IMR-90 (cell line): ENCODE results near the gene MYRFL. TPM values are rescaled to one million over a fixed set of nuclear protein-coding genes. Genes with fewer than 3 reads are reported as not detected.

Source experiments
- ATAC-seq: fragments of 200-7000 bp; cut with Tn5 transposase; 2 replicates; pipeline ENCODE4 v1.9.1; 2020; ENCODE audit warnings: low read depth, mild to moderate bottlenecking, moderate library complexity
- BruUV-seq: library from RNA; stranded (reverse); fragments of 400-500 nt; replicated peaks from 2 replicates; lab custom pipeline; 2021; lab: Mats Ljungman, UMichigan
- CTCF ChIA-PET: fragments of 300-600 bp; formaldehyde crosslinking; extraction: SDS; loops from one replicate; lab custom pipeline; 2021; ENCODE audit warnings: antibody characterized with exemption; lab: Yijun Ruan, JAX
- POLR2A ChIA-PET: fragments of 300-600 bp; sonication (Branson Sonifier 250); formaldehyde crosslinking; loops from one replicate; lab custom pipeline; 2022; ENCODE audit warnings: antibody characterized with exemption; ENCODE audit not compliant: unreplicated experiment; lab: Charles Lee
- DNase-seq: peaks from one replicate; pipeline ENCODE4 v3.0.0; 2013
- H2AFZ ChIP-seq: replicated peaks from 2 replicates; pipeline ENCODE3; 2013; ENCODE audit warnings: low read length, mild to moderate bottlenecking; ENCODE audit not compliant: poor library complexity
- H2AK5ac ChIP-seq: 2 replicates; pipeline ENCODE4 v1.6.1; 2013; ENCODE audit warnings: low read depth, low read length, inconsistent platforms
- H2AK9ac ChIP-seq: replicated peaks from 2 replicates; pipeline ENCODE3; 2013; ENCODE audit warnings: mild to moderate bottlenecking, low read depth, low read length, moderate library complexity; ENCODE audit not compliant: poor library complexity
- H2BK120ac ChIP-seq: 2 replicates; pipeline ENCODE4 v1.6.1; 2013; ENCODE audit warnings: low read depth, low read length, inconsistent platforms
- H2BK15ac ChIP-seq: 3 replicates; pipeline ENCODE4 v1.6.1; 2013; ENCODE audit warnings: low read depth, low read length, inconsistent platforms
- H2BK20ac ChIP-seq: 2 replicates; pipeline ENCODE4 v1.6.1; 2013; ENCODE audit warnings: low read depth, mild to moderate bottlenecking, inconsistent platforms, low read length, moderate library complexity
- H2BK5ac ChIP-seq: 2 replicates; pipeline ENCODE4 v1.6.1; 2013; ENCODE audit warnings: mild to moderate bottlenecking, low read depth, low read length, inconsistent platforms; ENCODE audit not compliant: poor library complexity, severe bottlenecking
- H3K14ac ChIP-seq: replicated peaks from 2 replicates; pipeline ENCODE4 v1.6.1; 2013; ENCODE audit warnings: low read depth, low read length, inconsistent platforms
- H3K18ac ChIP-seq: 2 replicates; pipeline ENCODE4 v1.6.1; 2013; ENCODE audit warnings: low read depth, low read length, control low read depth
- H3K23ac ChIP-seq: 2 replicates; pipeline ENCODE4 v1.6.1; 2013; ENCODE audit warnings: low read depth, low read length, inconsistent platforms
- H3K27ac ChIP-seq: 2 replicates; pipeline ENCODE4 v1.5.1; 2013; ENCODE audit warnings: mild to moderate bottlenecking, control low read depth, low read length; ENCODE audit not compliant: insufficient read depth
- H3K27me3 ChIP-seq: 2 replicates; pipeline ENCODE4 v1.6.1; 2013; ENCODE audit warnings: low read length; ENCODE audit not compliant: control insufficient read depth, insufficient read depth
- H3K36me3 ChIP-seq: 2 replicates; pipeline ENCODE4 v1.6.1; 2013; ENCODE audit warnings: low read length, mixed read lengths; ENCODE audit not compliant: control insufficient read depth, insufficient read depth
- H3K4ac ChIP-seq: 2 replicates; pipeline ENCODE4 v1.6.1; 2013; ENCODE audit warnings: low read depth, low read length, inconsistent platforms
- H3K4me1 ChIP-seq: 2 replicates; pipeline ENCODE4 v1.6.1; 2013; ENCODE audit warnings: low read length, mixed read lengths; ENCODE audit not compliant: control insufficient read depth, insufficient read depth
- H3K4me2 ChIP-seq: 2 replicates; pipeline ENCODE4 v1.6.1; 2013; ENCODE audit warnings: low read depth, mild to moderate bottlenecking, control low read depth, low read length, moderate library complexity
- H3K4me3 ChIP-seq: 2 replicates; pipeline ENCODE4 v1.5.1; 2013; ENCODE audit warnings: low read depth, mild to moderate bottlenecking, control low read depth, low read length, moderate library complexity; ENCODE audit not compliant: insufficient read depth
- H3K56ac ChIP-seq: 2 replicates; pipeline ENCODE4 v1.6.1; 2013; ENCODE audit warnings: low read length, inconsistent platforms; ENCODE audit not compliant: insufficient read depth; ENCODE audit errors: extremely low read depth
- H3K79me1 ChIP-seq, 2 experiments: 2 replicates each; pipeline ENCODE4 v1.6.1; 2013; ENCODE audit warnings: low read length in 2 of 2, inconsistent platforms in 1 of 2, low read depth in 1 of 2
- H3K9ac ChIP-seq: 2 replicates; pipeline ENCODE4 v1.6.1; 2013; ENCODE audit warnings: low read depth, low read length, control low read depth
- H3K9me1 ChIP-seq: 2 replicates; pipeline ENCODE4 v1.6.1; 2013; ENCODE audit warnings: low read length, inconsistent platforms; ENCODE audit not compliant: insufficient read depth
- H3K9me3 ChIP-seq: 2 replicates; pipeline ENCODE4 v1.6.1; 2013; ENCODE audit warnings: low read length; ENCODE audit not compliant: control insufficient read depth, insufficient read depth
- H4K20me1 ChIP-seq: 2 replicates; pipeline ENCODE4 v1.6.1; 2013; ENCODE audit warnings: low read length, inconsistent platforms; ENCODE audit not compliant: insufficient read depth
- H4K5ac ChIP-seq: 2 replicates; pipeline ENCODE4 v1.6.1; 2013; ENCODE audit warnings: mild to moderate bottlenecking, low read depth, low read length, control low read depth
- H4K8ac ChIP-seq, 2 experiments: 2 replicates each; pipeline ENCODE4 v1.6.1; 2013; ENCODE audit warnings: low read depth in 2 of 2, low read length in 2 of 2, control low read depth in 1 of 2, inconsistent platforms in 1 of 2
- H4K91ac ChIP-seq: 2 replicates; pipeline ENCODE4 v1.6.1; 2013; ENCODE audit warnings: low read depth, low read length, inconsistent platforms; ENCODE audit not compliant: insufficient read depth
- BHLHE40 ChIP-seq: fragments of 150-350 bp; IDR thresholded peaks from 2 replicates; pipeline ENCODE4 v1.6.1; 2016; ENCODE audit warnings: mild to moderate bottlenecking, low read depth, low read length
- CEBPB ChIP-seq: IDR thresholded peaks from 2 replicates; pipeline ENCODE4 v1.6.1; 2012; ENCODE audit warnings: low read depth, low read length, improper control_type of control experiment
- CHD1 ChIP-seq: IDR thresholded peaks from 2 replicates; pipeline ENCODE4 v1.6.1; 2012; ENCODE audit warnings: low read depth, low read length, improper control_type of control experiment
- CTCF ChIP-seq: conservative IDR thresholded peaks from 2 replicates; pipeline ENCODE4 v1.5.1; 2012; ENCODE audit warnings: mild to moderate bottlenecking, low read depth, low read length, improper control_type of control experiment
- ELK1 ChIP-seq: fragments of 150-350 bp; IDR thresholded peaks from 2 replicates; pipeline ENCODE4 v1.6.1; 2016; ENCODE audit warnings: low read depth, mild to moderate bottlenecking, low read length, moderate library complexity, borderline replicate concordance
- FOS ChIP-seq: fragments of 150-350 bp; IDR thresholded peaks from 2 replicates; pipeline ENCODE4 v1.6.1; 2016; ENCODE audit warnings: low read depth, low read length
- MAFK ChIP-seq: IDR thresholded peaks from 2 replicates; pipeline ENCODE4 v1.6.1; 2012; ENCODE audit warnings: low read depth, low read length, improper control_type of control experiment
- MAZ ChIP-seq: IDR thresholded peaks from 2 replicates; pipeline ENCODE4 v1.6.1; 2012; ENCODE audit warnings: low read depth, mild to moderate bottlenecking, low read length, improper control_type of control experiment, moderate library complexity, borderline replicate concordance
- MXI1 ChIP-seq: IDR thresholded peaks from 2 replicates; pipeline ENCODE4 v1.6.1; 2012; ENCODE audit warnings: low read depth, mild to moderate bottlenecking, low read length, moderate library complexity, borderline replicate concordance
- NFE2L2 ChIP-seq: fragments of 150-350 bp; IDR thresholded peaks from 2 replicates; pipeline ENCODE4 v1.6.1; 2016; ENCODE audit warnings: low read depth, mild to moderate bottlenecking, low read length
- POLR2A ChIP-seq: IDR thresholded peaks from 2 replicates; pipeline ENCODE4 v1.6.1; 2012; ENCODE audit warnings: mild to moderate bottlenecking, low read depth, low read length
- RAD21 ChIP-seq: IDR thresholded peaks from 2 replicates; pipeline ENCODE4 v1.6.1; 2012; ENCODE audit warnings: low read length, improper control_type of control experiment
- RCOR1 ChIP-seq: IDR thresholded peaks from 2 replicates; pipeline ENCODE4 v1.6.1; 2012; ENCODE audit warnings: mild to moderate bottlenecking, low read length, improper control_type of control experiment; ENCODE audit not compliant: insufficient replicate concordance
- RFX5 ChIP-seq: IDR thresholded peaks from 2 replicates; pipeline ENCODE4 v1.8.0; 2012; ENCODE audit warnings: low read depth, mild to moderate bottlenecking, low read length, moderate library complexity
- SMC3 ChIP-seq: fragments of 150-350 bp; IDR thresholded peaks from 2 replicates; pipeline ENCODE4 v1.6.1; 2016; ENCODE audit warnings: low read depth, mild to moderate bottlenecking, antibody characterized with exemption, low read length, moderate library complexity
- USF2 ChIP-seq: fragments of 150-350 bp; IDR thresholded peaks from 2 replicates; pipeline ENCODE4 v1.6.1; 2017; ENCODE audit warnings: mild to moderate bottlenecking, antibody characterized with exemption, low read length, low read depth
- WGBS, 2 experiments: methylation state at CpG; one replicate each; pipeline versions ENCODE4 v1.1.5 to v1.1.7; 2013; ENCODE audit warnings: missing lambda C conversion rate in 2 of 2; ENCODE audit not compliant: insufficient read length in 1 of 2; ENCODE audit errors: extremely low coverage in 2 of 2; 5-methylcytosine and 5-hydroxymethylcytosine counted together
- dilution Hi-C: fragments of 300-500 bp; cut with HindIII; formaldehyde crosslinking; loops from one replicate; pipeline ENCODE4 v1.14.3; 2018; ENCODE audit warnings: low sequenced_read_pairs; ENCODE audit not compliant: unreplicated experiment
- in situ Hi-C: fragments of 300-500 bp; cut with MboI; formaldehyde crosslinking; loops from 3 replicates; pipeline ENCODE4 v1.14.3; 2019; ENCODE audit warnings: low sequenced_read_pairs, inconsistent platforms, mixed read lengths
- intact Hi-C: fragments of 100-400 bp; cut with micrococcal nuclease; formaldehyde crosslinking; loops from 2 replicates; pipeline ENCODE4 v1.10.0; 2022
- polyA plus RNA-seq, 3 experiments: library from polyadenylated mRNA; depleted of rRNA; stranded (reverse); fragments of >200 nt; gene quantifications; 2 replicates each; pipeline ENCODE4 v1.2.3, GENCODE V29; 2012; ENCODE audit warnings: low replicate concordance in 1 of 3
- total RNA-seq: library from RNA; depleted of rRNA; stranded (reverse); fragments of >200 nt; gene quantifications from 2 replicates; pipeline ENCODE4 v1.2.3, GENCODE V29; 2012

The MYRFL gene
- total and polyA plus RNA-seq, 2 of the 4 experiments (the other 2 are of a cell fraction): not detected

- WGBS, 2 experiments: no CpG with 5 or more reads among the region's 1 CpG
- H3K9ac ChIP-seq: no peak overlapping the region
- no peak overlapping the region for H3K56ac ChIP-seq
- H2BK120ac ChIP-seq: no peak overlapping the region
- H2AK5ac ChIP-seq: no peak overlapping the region
- H3K4me3 ChIP-seq: no peak overlapping the region
- dilution Hi-C loops (no loop called here), in situ Hi-C loops (no loop called here), intact Hi-C loops (no loop called here)
- H3K23ac ChIP-seq: no peak overlapping the region
- no peak overlapping the region for H3K27ac ChIP-seq
- H3K9me1 ChIP-seq: no peaks in the 10 kb centered on the region
- H4K20me1 ChIP-seq: no peaks in the 10 kb centered on the region
- TF ChIP-seq BHLHE40: no peak
- no peak for TF ChIP-seq RAD21
- no peak for TF ChIP-seq POLR2A
- no peak for TF ChIP-seq FOS
- no peak for TF ChIP-seq CHD1
- TF ChIP-seq MAFK: no peak
- no peak for TF ChIP-seq MXI1
- TF ChIP-seq USF2: no peak
- no peak for TF ChIP-seq MAZ
- no peak for TF ChIP-seq RCOR1
- no peak for TF ChIP-seq SMC3
- TF ChIP-seq RFX5: no peak
- TF ChIP-seq NFE2L2: no peak
- no peak for TF ChIP-seq CTCF
- TF ChIP-seq ELK1: no peak
- no peak for TF ChIP-seq CEBPB
- H3K4me1 ChIP-seq: no peaks in the 10 kb centered on the region
- H4K91ac ChIP-seq: no peak overlapping the region
- no peak overlapping the region for H3K4me2 ChIP-seq
- no peak overlapping the region for H2AK9ac ChIP-seq
- no peak overlapping the region for H3K18ac ChIP-seq
- H3K27me3 ChIP-seq: no peaks in the 10 kb centered on the region; the same call in 1 of the 2 replicates
- no peak overlapping the region for H2BK20ac ChIP-seq
- no peak overlapping the region for H2BK5ac ChIP-seq
- BruUV-seq: no TSS peak
- CTCF ChIA-PET: no interaction called here
- no peak overlapping the region for H2BK15ac ChIP-seq
- ATAC-seq (no peak), DNase-seq (no peak)
- H4K5ac ChIP-seq: no peak overlapping the region
- no peak overlapping the region for H3K4ac ChIP-seq
- H4K8ac ChIP-seq: no peak overlapping the region
- H3K36me3 ChIP-seq: no peaks in the 10 kb centered on the region
- no peaks in the 10 kb centered on the region for H3K79me1 ChIP-seq
- no peaks in the 10 kb centered on the region for H3K9me3 ChIP-seq
- no peak overlapping the region for H3K14ac ChIP-seq
- no peak overlapping the region for H2AFZ ChIP-seq
- POLR2A ChIA-PET: no interaction called here
Observed at GRCh38 chr12:69888901-69889300, 63.9 kb downstream of the MYRFL start.
